HG02642 (cell line): Measurements from ENCODE around the gene C12orf75.
"Not testable (repeated sequence)": the region's sequence is repeated elsewhere in the genome, so short reads cannot be mapped to it uniquely, and the experiment has no call there.

Experiments
- ATAC-seq: cut with Tn5 transposase; IDR thresholded peaks from one replicate; pipeline ENCODE4 v1.9.1; 2021; ENCODE audit warnings: mild to moderate bottlenecking; ENCODE audit not compliant: unreplicated experiment, poor library complexity

C12orf75 gene

GRCh38 chr12:105365231-105365630 lies 34.7 kb downstream of the C12orf75 start:
- no peak for ATAC-seq

DNA sequence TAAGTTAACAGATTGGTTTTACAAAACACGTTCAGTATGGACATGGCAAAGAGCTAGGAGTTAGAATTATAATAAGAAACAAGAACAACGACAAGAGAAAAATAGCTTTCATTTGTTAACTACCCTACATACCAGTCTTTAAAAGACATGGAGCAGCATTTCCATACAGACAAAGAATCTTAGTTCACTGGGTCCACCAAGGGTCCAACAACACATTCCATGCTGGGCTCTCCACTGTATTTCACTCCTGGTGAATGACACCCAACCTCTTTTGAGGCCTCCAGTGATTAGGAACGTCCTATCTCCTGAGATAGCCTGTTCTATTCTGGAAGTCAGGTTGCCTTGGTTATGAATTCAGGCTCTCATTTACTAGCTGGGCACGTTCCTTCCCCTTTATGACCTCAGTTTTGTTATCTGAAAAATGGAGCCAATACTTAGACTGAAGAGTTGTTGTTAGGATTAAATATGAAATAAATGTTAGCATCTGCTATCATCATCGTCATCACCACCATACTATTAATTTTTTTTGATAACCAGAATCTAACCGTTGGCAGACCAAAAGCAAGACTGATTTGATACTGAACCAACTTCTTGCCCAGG lies 37.7 kb downstream of the C12orf75 start:
- no peak for ATAC-seq

DNA sequence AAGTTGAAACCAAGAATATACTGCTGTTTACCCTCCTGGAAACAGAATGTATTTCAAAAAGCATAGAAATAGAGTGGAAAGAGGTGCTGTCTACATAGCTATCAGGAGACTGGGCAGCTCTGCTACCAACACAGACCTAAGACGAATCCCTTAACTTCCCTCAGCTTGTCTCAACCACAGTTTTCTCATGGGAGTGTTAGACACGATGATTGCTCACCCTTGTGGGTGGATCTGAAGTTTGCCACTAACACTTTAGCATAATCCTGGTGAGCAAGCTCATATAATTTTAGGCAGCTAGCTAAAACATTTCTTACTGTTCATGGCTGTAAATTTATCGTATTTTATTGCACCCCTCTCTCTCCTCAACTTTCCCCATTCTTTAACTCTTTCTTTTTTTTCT lies 38.5 kb downstream of the C12orf75 start:
- ATAC-seq: no peak

DNA sequence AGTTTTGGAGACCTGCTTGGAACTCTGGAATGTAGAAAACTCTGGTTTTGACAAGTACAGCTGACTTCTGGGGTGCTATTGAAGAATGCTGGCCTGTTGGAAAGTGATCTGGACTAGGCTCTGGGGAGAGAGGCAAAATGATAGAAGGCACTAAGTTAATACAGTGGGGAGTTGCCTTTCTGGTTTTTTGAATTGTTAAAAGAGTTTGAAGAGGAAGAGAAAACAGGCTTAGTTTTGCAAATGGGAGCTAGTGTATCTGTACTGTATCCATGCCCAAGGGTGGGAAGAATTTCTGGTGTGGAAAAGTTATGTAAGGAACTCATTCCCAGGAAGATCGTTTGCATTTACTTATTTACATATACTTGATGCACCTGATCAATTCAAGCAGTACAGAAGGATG lies 43.8 kb downstream of the C12orf75 start:
- no peak for ATAC-seq

DNA sequence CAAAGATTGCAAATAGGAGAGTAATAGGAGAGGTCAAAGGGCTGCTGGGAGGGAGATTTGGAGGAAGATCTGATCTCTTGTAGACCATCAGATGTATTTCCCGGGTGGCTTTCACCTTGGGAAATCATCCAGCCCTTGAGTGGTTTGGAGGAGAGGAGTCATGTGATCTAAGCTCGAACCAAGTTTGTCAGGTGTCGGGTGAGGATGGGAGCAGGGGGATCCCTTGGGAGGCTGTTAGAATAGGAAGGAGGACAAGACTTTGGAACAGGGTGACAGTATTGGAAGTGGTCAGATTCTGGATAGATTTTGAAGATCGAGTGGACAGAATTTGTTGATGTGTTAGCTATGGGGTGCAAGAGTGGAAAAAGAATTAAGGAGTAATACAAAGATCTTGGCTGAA lies 46.6 kb downstream of the C12orf75 start:
- ATAC-seq: no peak

GRCh38 chr12:105378911-105379310 lies 48.4 kb downstream of the C12orf75 start:
- no peak for ATAC-seq

DNA sequence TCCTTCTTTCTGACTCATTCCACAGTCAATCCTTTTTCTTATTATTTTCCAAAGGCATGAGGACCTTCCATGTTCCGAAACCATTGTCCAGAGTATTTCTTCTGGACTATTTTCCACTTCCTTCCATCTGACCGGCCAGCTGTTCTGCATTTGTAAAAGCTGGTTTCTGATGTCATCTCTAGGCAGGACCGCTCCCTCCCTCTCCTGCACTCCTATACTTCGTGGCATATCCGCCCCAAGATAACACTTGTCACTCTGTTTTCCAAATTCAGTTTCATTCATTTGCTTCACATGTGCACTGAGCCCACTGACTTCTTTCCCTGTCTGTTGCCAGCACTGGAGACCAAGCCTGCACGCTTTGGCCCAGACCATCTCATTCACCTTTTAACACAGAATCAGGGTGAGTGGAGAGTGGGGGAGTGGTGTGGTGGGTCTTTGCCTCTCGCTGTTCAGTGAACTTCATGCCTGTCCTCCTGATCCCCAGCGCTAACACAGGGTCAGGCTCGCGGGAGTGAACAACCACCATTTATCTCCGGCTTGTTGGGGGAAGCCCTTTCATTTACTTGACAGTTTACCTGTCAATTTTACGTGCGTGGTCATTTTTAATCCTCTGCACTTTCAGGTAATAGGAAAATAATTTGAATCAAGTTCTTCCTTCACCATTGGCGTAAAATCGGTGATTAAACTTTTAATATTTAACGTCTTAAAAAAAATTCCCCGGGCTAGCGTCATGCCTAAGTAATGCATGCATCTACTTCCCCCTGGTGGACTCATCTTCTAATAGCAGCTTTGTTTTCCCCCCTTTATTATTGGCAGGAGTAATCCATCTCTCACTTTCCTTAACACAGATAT lies 52.5 kb downstream of the C12orf75 start:
- ATAC-seq: no peak

DNA sequence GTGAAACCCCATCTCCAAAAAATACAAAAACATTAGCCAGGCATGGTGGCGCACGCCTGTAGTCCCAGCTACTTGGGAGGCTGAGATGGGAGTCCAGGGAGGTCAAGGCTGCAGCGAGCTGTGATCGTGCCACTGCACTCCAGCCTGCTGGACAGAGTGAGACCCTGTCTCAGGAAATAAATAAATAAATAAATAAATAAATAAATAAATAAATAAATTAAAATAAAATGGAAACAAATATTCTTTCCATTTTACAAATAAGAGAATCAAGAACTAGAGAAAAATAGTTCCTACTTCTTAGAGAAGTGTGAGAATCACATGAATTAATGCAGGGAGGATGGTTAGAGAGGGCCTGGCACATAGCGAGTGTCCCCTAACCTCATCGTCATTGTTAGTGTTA lies 53.7 kb downstream of the C12orf75 start:
- ATAC-seq: no peak

DNA sequence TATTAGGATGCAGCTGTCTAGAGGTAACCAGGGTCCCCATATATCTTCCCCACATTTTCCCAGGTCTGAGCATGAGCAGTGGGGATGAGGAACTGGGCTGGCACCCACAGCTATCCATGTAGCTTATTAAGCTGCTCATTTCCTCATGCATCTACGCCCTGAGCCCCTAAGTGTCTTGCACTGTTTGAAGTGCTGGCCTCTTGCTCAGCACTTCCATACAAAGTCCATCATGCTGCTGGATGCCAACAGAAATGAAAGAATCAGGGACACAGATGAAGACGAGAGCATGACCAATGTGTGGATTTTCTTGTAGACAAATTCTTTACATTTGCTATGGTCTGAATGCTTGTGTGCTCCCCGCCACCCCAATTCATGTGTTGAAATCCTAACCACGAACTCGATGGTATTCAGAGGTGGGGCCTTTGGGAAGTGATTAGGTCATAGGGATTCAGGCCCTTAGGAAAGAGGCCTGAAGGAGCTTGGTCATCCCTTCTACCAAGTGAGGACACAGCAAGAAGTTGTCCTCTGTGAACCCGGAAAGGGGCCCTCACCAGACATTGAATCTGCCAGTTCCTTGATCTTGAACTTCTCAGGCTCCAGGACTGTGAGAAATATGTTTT lies 54.5 kb downstream of the C12orf75 start:
- ATAC-seq: no peak

DNA sequence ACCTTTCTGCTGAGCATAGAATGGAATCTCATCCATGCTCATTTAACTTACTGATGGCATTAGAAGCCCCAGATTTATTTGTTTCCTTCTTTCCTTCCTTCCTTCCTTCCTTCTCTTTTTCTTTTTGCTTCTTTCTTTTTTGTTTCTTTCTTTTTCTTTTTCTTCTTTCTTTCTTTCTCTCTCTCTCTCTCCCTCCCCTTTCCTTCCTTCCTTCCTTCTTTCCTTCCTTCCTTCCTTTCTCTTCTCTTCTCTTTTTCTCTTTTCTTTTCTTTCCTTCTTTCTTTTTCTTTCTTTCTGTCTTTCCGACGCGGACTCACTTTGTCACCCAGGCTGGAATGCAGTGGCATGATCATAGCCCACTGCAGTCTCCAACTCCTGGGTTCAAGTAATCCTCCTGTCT lies 55.9 kb downstream of the C12orf75 start:
- ATAC-seq: no peak

DNA sequence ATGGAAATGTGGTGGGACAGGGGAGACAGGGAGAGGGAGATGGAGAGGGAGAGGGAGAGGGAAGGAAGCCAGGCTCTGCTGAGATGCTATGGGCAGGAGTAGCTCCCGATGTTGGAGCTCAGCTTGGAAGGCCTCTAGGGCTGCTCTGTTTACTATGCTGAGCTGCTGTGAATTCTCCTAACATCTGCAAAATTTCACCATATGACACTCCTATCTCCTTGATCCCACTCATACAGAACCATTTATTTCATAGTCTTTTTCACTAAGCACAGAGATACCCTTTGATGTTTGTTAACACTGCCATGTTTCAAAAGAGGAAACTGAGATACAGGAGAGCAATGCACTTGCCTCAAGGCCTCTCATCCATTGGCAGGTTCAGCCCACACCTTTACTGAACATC lies 60.7 kb downstream of the C12orf75 start:
- ATAC-seq: no peak

GRCh38 chr12:105393587-105393986 lies 63.1 kb downstream of the C12orf75 start:
- no peak for ATAC-seq

DNA sequence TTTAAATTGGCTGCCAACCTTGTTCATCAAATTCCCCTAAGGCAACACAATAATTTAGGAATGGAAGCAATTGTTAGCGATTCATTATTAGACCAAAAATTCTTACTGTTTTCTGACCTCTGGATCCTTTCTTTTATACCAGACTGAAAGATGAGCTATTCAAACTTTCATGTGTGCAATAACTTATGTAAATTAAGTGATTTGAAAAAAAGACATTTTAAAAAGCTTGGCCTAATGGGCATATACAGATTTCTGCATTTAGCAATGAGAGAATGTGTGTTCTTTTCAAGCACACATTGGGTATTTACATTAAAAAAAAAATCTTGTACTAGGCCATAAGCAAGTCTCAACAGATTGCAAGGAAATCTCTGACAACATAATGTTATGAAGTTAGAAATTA lies 65.5 kb downstream of the C12orf75 start:
- ATAC-seq: no peak

DNA sequence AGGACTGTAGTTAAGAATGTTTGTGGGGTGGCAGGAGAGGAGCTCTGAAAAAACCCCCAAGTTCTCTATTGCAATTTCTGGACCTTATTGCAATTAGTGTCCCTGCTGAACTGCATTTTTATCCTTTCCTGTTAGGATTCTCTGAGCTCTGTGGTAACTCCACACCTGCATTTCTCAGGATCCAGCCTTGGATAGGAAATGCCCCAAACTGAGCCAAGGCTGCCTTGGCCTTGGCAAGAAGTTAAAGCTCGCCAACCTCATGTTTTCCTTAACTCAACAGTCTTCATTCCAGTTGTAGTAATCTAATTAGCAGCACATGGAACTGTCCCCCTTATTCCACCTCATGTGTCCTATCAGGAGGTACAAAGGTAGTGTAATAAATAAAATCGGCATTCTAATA lies 66.5 kb downstream of the C12orf75 start:
- ATAC-seq: no peak

- ATAC-seq: no peak
These were observed 68.4 kb downstream of the C12orf75 start for GRCh38 chr12:105398930-105399329.

DNA sequence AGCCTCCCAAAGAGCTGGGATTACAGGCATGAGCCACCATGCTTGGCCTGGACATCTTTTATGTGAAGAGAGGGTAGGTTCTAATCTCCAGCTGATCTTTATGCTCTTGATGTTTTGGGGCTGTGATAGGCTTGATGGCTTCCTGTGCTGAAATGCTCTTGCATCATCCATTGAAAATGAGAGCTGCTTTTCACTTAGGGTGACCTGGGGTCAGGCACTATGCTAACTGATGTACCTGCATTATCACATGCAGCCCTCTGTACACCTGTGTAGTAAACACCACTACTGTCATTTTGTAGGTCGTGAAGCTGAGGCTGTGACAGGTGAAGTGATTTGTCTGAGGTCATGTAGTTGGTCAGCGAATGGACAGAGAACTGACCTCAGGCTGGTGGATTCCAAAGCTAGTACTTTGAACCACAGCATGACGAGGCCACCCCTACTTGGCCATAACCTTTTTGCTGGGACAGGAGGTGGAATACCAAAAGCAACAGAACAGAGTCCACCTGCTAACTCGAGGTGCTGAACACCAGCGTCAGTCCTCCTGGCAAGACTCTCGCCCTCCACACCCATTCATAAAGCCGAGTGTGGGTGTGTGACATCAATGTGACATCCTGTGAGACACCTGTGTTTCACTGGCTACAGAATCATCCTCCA lies 69.1 kb downstream of the C12orf75 start:
- ATAC-seq: no peak

DNA sequence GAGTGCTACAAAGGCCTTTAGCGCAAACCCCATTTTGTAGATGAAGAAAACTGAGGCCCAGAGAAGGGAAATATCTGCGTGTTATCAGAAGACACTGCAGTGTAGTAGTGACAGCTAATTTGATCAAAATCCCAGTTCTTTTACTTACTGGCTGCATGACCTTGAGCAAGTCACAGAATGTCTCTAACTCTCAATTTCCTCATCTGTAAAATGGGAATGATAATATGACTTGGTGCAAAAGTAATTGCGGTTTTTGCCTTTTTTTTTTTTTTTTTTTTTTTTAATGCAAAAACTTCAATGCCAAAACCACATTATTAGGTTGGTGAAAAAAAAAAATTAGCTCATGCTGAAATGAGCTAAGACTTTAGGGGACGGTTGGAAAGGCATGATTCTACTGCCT lies 69.7 kb downstream of the C12orf75 start:
- no peak for ATAC-seq

DNA sequence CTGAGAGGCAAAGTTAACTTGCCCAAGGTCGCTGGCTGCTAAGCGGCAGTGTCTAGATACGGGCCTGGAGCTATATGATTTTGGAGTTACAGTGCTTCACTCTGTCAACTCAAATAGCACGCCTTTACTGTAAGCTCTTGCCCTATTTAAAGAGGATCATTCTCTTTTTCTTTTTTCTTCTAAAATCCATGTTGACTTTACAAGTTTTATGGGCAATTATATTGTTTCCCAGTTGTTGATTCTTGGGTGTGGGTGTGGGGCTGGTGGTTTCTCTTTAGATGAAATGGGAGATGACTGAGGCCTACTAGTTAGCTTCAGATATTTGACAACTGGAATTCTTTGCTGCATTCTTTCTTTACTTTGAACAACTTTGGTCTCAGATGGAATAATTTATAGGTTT lies 70.7 kb downstream of the C12orf75 start:
- no peak for ATAC-seq

- ATAC-seq: no peak
These were observed 71.9 kb downstream of the C12orf75 start for GRCh38 chr12:105402366-105402765.

- ATAC-seq: no peak
These were observed 72.6 kb downstream of the C12orf75 start for GRCh38 chr12:105403095-105403494.

DNA sequence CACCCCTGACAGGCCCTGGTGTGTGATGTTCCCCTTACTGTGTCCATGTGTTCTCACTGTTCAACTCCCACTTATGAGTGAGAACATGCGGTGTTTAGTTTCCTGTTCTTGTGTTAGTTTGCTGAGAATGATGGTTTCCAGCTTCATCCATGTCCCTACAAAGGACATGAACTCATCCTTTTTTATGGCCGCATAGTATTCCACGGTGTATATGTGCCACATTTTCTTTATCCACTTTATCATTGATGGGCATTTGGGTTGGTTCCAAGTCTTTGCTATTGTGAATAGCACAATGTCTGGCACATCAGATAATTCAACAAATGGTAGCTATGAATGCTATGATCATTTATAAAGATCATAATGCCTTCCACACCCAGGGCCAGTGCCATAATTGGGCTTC lies 73.6 kb downstream of the C12orf75 start:
- ATAC-seq: not testable (repeated sequence)
